Globus pallidus (tissue), 1 donor: ENCODE data around the gene MAD2L1.

Source experiments
- DNase-seq: peaks from one replicate; pipeline ENCODE4 v3.0.0-alpha.2; 2015; ENCODE audit warnings: low spot score

MAD2L1 gene

DNA sequence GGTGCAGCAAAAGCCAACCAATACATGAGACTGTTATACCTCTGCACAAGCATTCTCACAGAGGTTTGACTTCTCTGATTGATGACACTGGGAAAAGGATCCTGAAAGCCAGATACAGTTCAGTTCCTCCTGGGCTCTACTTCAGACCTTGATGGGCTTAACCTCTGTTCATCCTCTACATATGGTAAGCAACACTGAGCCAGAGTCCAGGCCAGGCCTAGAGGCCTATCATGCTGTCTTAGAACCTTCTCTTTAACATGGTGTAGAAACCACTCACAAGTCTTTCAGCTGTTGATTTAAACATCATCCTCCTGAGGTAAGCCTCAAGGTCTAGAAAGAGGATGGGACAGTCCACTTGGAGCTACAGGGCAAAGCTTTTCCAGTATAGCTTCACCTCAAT, 9.2 kb downstream of the MAD2L1 start:
- no peak for DNase-seq

DNA sequence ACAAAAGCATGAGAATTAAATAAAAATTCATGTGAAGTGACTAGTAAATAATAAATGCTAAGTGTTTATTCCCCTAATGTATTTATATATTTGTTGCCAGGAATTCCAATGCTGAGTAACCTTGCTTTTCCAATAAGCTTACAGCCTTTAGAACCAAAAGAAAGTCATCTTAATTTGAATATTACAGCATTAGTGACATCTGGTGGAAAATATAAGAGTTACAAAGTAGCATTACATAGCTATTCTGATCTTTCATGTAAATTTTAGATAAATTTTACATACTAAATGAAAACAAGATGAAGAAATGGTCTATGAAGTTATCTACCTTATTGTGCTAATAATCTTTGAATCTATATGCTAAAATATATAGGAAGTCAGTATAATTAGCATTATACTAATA, 10.4 kb downstream of the MAD2L1 start:
- DNase-seq: no peak

GRCh38 chr4:120055795-120056194, 10.9 kb downstream of the MAD2L1 start:
- DNase-seq: no peak

GRCh38 chr4:120055162-120055561, 11.5 kb downstream of the MAD2L1 start:
- no peak for DNase-seq

DNA sequence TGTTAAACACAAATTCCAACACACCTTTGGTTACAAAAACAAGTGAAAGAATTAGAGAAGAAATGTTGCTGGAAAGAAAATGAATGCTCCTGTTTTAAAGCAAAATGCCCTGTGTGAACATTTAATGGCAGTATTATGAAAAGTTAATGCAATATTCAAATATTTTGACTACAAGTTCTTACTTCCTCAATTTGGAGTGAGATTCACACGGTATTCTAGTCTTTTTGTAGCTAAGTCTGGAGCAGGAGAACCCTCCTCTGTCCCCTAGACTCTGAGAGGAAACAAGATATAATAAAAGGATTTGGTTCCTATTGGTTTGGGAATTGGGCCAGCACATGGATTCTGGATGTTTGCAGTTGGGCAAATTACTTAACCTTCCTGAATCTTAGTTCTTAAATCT, 12.7 kb downstream of the MAD2L1 start:
- no peak for DNase-seq

DNA sequence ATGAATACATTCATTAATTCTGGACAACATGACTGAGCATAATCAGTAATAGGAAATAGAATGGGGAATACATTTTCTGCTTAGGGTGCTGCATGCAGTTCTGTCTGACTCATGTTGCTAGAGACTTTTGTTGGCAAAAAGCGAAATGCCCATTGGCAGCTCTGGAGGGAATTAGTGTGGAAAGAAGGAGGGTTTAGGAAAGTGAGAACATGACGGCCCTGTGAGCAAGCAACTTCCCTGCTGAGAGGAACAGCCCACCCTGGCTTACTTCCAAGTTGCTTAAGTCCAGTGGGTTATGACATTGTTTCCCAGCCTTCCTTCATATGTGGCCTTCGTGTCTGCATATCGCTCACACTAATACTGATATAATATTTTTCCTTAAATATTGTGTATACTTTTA, 13.8 kb downstream of the MAD2L1 start:
- no peak for DNase-seq

DNA sequence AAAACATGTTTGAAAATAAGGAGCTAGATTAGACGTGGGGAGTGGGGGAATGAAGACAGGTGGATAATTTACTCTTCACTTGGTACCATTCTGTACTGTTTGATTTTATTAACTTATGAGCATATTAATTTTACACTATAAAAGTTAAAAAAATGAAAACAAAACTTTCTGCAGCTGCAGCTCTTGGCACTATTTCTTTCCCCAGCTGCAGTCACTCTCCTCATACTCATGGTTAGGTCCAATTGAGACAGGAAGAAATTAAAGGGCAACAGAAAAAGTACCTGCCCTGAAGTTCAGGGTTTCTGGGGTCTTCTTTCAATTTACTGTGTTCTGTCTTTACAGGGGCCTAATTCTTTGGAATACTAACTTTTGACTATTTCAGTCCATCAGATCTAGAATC, 15.4 kb downstream of the MAD2L1 start:
- no peak for DNase-seq

DNA sequence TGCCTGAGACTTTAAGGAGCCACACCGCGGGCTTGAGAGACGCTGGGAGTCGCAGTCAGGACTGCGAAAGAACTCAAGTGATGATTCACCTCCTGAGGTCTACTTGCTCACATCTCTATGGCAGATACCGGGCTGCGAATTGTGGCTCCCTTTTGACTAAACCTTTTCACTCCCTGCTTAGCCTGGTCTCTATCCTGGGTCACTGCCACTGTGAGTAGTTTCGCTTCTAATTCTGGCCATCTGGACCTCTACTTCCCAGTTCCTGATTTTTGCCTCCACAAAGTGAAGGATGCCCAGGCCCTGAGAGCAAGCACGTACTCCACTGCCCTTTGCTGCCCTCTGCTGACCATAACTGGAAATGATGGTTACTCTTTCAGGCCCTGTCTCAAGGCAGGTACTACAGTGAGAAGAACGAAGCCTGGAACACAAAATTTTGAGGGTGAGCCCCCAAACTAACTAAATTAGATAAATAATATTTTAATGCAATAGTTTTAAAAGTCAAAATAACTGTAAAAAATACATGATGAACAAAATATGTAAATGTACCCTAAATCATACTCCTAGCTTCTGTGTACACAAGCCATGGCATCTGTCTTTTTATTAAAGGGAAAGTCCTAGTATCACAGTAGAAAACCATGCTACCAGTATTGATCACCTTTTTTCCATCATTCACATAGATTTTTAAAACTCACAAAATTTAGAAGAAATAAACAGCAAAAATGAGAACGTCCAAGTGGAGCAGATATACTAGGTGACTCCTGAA, 16.7 kb downstream of the MAD2L1 start:
- peak; percentile 78 for DNase-seq

DNA sequence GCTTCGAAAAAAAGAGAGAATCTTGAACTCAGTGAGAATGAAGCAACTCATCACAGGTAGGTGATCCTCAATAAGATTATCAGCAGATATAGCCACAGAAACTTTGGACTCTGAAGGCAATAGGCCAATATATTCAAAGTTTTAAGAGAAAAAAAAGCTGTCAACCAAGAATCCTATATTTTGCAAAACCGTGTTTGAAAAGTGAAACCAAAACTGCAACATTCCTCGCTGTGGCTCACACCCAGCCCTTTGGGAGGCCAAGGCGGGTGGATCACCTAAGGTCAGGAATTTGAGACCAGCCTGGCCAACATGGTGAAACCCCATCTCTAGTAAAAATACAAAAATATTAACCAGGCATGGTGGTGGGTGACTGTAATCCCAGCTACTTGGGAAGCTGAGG, 22.8 kb downstream of the MAD2L1 start:
- no peak for DNase-seq

- no peak for DNase-seq
Observed at GRCh38 chr4:120037411-120037810, 29.2 kb downstream of the MAD2L1 start.

DNA sequence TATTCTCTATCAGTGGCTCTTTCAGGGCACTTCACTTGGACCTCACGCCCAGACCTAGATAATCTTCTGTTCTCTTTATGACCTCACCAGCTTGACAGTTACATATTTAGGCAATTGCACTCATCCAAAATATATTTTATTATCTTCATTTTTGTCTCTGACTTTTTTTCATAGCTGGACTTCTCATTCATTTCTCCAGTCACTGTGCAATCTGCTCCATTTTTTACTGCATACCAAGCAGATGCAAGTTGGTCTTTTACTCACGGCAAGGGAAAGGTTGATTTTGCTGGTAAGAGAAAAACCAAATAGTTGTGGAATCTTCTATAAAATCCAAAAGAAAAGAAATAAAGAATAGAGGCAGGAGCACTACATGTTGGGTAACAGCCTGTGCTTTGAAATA, 31.7 kb downstream of the MAD2L1 start:
- no peak for DNase-seq

GRCh38 chr4:120026853-120027252, 39.8 kb downstream of the MAD2L1 start:
- DNase-seq: no peak

- no peak for DNase-seq
Observed at GRCh38 chr4:120025516-120025915, 41.1 kb downstream of the MAD2L1 start.

- DNase-seq: no peak
Observed at GRCh38 chr4:120018786-120019185, 47.9 kb downstream of the MAD2L1 start.

DNA sequence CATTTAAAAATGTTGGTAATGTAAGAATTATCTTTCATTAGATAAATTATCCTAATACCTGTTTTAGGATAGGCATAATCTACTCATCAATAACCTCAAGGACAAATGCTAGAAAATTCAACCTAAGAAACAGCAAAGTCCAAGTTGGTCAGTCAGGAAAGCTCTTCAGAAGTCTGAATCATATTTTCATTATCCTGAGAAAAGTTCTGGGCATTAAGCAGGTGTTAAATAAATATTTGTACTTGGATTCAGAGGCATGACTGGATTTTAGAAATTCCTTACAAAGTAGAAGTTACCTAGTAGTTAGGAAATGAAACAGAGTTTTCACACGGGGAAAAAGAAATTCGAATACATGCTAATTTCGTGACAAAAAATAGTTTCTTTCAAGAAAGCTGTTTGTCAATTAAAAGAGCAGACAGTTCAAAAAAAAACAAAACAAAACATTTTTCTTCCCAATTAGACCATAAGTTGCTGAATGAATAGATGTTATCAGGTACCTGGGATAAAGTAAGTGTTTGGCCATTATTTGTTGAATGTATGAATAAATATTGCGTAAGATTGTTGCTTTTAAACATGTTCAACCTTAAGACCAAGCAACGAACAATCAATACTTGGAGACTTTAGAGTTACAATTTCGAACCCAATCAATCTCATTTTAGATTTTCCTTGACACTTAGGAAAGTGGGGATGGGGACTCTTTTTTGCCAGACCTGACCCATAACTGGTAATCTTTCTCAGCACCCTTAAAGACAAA, 48.5 kb downstream of the MAD2L1 start:
- DNase-seq: no peak

DNA sequence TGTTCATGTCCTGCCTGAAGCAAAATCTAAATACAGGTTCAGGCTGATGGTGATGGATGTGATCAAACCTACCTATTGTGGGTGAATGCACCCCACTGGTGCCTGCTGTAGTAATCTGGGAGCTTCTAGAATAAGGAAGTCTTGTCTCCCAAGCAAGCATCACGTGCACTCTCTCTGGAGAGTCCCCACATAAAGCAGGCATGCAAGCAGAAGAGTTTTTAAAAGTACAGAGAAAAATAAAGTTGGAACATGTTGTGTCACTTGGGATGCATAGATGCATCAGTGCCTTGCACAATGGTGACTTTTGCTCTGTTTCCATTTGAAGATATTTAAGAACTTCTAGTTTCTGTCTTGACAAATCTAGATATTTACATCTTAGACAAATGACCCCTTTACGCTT, 54.9 kb downstream of the MAD2L1 start:
- DNase-seq: no peak

DNA sequence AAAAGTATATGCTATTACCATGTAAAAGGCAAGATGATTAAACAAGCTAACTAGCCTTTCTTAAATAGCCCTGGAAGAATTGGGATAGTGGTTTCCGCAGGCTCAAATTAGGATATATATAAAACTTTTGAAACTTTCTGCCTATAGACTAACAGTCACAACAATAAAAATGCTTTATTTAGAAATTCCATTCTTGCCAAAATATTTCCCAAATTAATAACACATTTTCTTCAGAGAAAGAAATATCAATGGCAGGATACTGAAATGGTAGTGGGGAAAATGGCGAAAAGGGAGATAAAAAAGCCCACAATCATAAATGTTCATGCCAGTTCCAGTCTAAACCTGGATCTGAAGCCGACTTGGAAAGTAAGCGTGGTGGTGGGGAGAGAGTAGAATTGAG, 56.0 kb downstream of the MAD2L1 start:
- DNase-seq: no peak

- no peak for DNase-seq
Observed at GRCh38 chr4:120009731-120010130, 56.9 kb downstream of the MAD2L1 start.

- no peak for DNase-seq
Observed at GRCh38 chr4:120008957-120009356, 57.7 kb downstream of the MAD2L1 start.

- DNase-seq: no peak
Observed at GRCh38 chr4:120007896-120008436, 58.7 kb downstream of the MAD2L1 start.

- DNase-seq: no peak
Observed at GRCh38 chr4:120007191-120007871, 59.3 kb downstream of the MAD2L1 start.
